ENCODE measurements around the gene CRTAC1. TPM values are rescaled to one million over a fixed set of nuclear protein-coding genes. Genes with fewer than 3 reads are reported as not detected.

Gene CRTAC1
- polyA plus RNA-seq, 1 of the 3 experiments (the other 2 are of a cell fraction), result 0.05 TPM

GRCh38 chr10:97896756-97897358 lies 133.6 kb downstream of the CRTAC1 start:
- TF ChIP-seq NFIC (IDR thresholded peaks at IDR 0.05; ENCODE audit: borderline replicate concordance), result no peak
- no peak for TF ChIP-seq IRF3 (IDR thresholded peaks at IDR 0.05; ENCODE audit: low read depth, low read length)
- no peak for TF ChIP-seq MAX (IDR thresholded peaks at IDR 0.05; ENCODE audit: low read depth)
- TF ChIP-seq RXRA (IDR thresholded peaks at IDR 0.05; ENCODE audit: borderline replicate concordance, low read depth), result no peak
- TF ChIP-seq, protein P1, sequence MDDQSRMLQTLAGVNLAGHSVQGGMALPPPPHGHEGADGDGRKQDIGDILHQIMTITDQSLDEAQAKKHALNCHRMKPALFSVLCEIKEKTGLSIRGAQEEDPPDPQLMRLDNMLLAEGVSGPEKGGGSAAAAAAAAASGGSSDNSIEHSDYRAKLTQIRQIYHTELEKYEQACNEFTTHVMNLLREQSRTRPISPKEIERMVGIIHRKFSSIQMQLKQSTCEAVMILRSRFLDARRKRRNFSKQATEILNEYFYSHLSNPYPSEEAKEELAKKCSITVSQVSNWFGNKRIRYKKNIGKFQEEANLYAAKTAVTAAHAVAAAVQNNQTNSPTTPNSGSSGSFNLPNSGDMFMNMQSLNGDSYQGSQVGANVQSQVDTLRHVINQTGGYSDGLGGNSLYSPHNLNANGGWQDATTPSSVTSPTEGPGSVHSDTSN (IDR thresholded peaks at IDR 0.05), result no peak
- TF ChIP-seq POLR2AphosphoS5 (IDR thresholded peaks at IDR 0.05; ENCODE audit: low read depth, low read length), result no peak
- TF ChIP-seq CHD2 (IDR thresholded peaks at IDR 0.05; ENCODE audit: low read length, partially characterized antibody), result no peak
- Histone ChIP-seq H3K9ac (no peak overlapping the region), H4K20me1 (ENCODE audit: insufficient read depth) (no peaks in the 10 kb centered on the region), H3K27me3 (ENCODE audit: insufficient read depth) (peaks cover 15% of the 10 kb centered on the region; the same call in 1 of the 2 replicates), H3K27ac (ENCODE audit: low read depth in 2 of 2, low read length in 1 of 2) (no peak overlapping the region), H2AFZ (ENCODE audit: low read depth) (no peak overlapping the region), H3K36me3 (replicated peaks in 1 of 2; ENCODE audit: control insufficient read depth in 1 of 2, insufficient read depth in 2 of 2, low read length in 1 of 2) (no peaks in the 10 kb centered on the region), H3K79me2 (ENCODE audit: insufficient read depth) (no peaks in the 10 kb centered on the region), H3K9me2 (no peaks in the 10 kb centered on the region), H3K9me3 (no peaks in the 10 kb centered on the region), H3F3A (replicated peaks; ENCODE audit: insufficient read depth) (no peaks in the 10 kb centered on the region), H3K4me3 (ENCODE audit: low read depth in 2 of 2, low read length in 1 of 2) (no peak overlapping the region), H3K4me1 (ENCODE audit: control insufficient read depth in 1 of 2, insufficient read depth in 2 of 2, low read depth in 1 of 2, low read length in 1 of 2) (no peaks in the 10 kb centered on the region; a peak in 1 of 4 replicates), H3K4me2 (no peak overlapping the region)
- POLR2A ChIA-PET, result no interaction called here
- CTCF ChIA-PET, result interaction anchor here (0.6 to 2.8 kb wide), 4 partner anchors 18 to 739 kb away, joined by 3 to 16 read pairs (median 6); no protein-coding TSS in a partner anchor
- DNase-seq, result no peak
- 28% methylated on average over 4 of the region's 13 CpGs for WGBS (ENCODE audit: low lambda C conversion rate)

GRCh38 chr10:97895915-97896314 lies 134.5 kb downstream of the CRTAC1 start:
- POLR2A ChIA-PET, result no interaction called here
- no peak overlapping the region for H3K4me3 ChIP-seq (ENCODE audit: low read depth in 2 of 2, low read length in 1 of 2)

More at GRCh38 chr10:97895915-97896314, 134.5 kb downstream of the CRTAC1 start:
- Histone ChIP-seq H3K9ac (no peak overlapping the region), H3K9me3 (no peaks in the 10 kb centered on the region), H3K27ac (ENCODE audit: low read depth in 2 of 2, low read length in 1 of 2) (no peak overlapping the region), H3K79me2 (ENCODE audit: insufficient read depth) (no peaks in the 10 kb centered on the region), H3F3A (replicated peaks; ENCODE audit: insufficient read depth) (no peaks in the 10 kb centered on the region), H2AFZ (ENCODE audit: low read depth) (no peak overlapping the region), H3K27me3 (ENCODE audit: insufficient read depth) (peaks cover 15% of the 10 kb centered on the region; the same call in 1 of the 2 replicates), H3K9me2 (no peaks in the 10 kb centered on the region), H4K20me1 (ENCODE audit: insufficient read depth) (no peaks in the 10 kb centered on the region), H3K4me1 (ENCODE audit: control insufficient read depth in 1 of 2, insufficient read depth in 2 of 2, low read depth in 1 of 2, low read length in 1 of 2) (no peaks in the 10 kb centered on the region; a peak in 1 of 4 replicates), H3K4me2 (no peak overlapping the region), H3K36me3 (replicated peaks in 1 of 2; ENCODE audit: control insufficient read depth in 1 of 2, insufficient read depth in 2 of 2, low read length in 1 of 2) (no peaks in the 10 kb centered on the region)
- no peak for TF ChIP-seq JUND (IDR thresholded peaks at IDR 0.05)
- TF ChIP-seq SMC3 (IDR thresholded peaks at IDR 0.05; ENCODE audit: low read depth, low read length), result no peak
- no peak for TF ChIP-seq FOSL2 (IDR thresholded peaks at IDR 0.05; ENCODE audit: borderline replicate concordance, low read depth)
- TF ChIP-seq CHD2 (IDR thresholded peaks at IDR 0.05; ENCODE audit: low read length, partially characterized antibody), result no peak
- no peak for TF ChIP-seq EZH2phosphoT487 (IDR thresholded peaks at IDR 0.05; ENCODE audit: borderline replicate concordance, low read depth)
- TF ChIP-seq FOXM1 (IDR thresholded peaks at IDR 0.05; ENCODE audit: low read depth), result no peak
- TF ChIP-seq IRF3 (IDR thresholded peaks at IDR 0.05; ENCODE audit: low read depth, low read length), result no peak
- TF ChIP-seq NRF1 (IDR thresholded peaks at IDR 0.05; ENCODE audit: low read depth, low read length), result no peak
- TF ChIP-seq RFX5 (IDR thresholded peaks at IDR 0.05; ENCODE audit: low read length), result no peak
- TF ChIP-seq NFIC (IDR thresholded peaks at IDR 0.05; ENCODE audit: borderline replicate concordance), result no peak
- TF ChIP-seq TCF12 (IDR thresholded peaks at IDR 0.05), result no peak
- TF ChIP-seq, protein P2, sequence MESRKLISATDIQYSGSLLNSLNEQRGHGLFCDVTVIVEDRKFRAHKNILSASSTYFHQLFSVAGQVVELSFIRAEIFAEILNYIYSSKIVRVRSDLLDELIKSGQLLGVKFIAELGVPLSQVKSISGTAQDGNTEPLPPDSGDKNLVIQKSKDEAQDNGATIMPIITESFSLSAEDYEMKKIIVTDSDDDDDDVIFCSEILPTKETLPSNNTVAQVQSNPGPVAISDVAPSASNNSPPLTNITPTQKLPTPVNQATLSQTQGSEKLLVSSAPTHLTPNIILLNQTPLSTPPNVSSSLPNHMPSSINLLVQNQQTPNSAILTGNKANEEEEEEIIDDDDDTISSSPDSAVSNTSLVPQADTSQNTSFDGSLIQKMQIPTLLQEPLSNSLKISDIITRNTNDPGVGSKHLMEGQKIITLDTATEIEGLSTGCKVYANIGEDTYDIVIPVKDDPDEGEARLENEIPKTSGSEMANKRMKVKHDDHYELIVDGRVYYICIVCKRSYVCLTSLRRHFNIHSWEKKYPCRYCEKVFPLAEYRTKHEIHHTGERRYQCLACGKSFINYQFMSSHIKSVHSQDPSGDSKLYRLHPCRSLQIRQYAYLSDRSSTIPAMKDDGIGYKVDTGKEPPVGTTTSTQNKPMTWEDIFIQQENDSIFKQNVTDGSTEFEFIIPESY (IDR thresholded peaks at IDR 0.05; ENCODE audit: borderline replicate concordance, low read depth), result no peak
- TF ChIP-seq RAD21 (IDR thresholded peaks at IDR 0.05; ENCODE audit: low read length), result no peak
- no peak for TF ChIP-seq FOXJ3 (CRISPR knock-in tag; IDR thresholded peaks at IDR 0.05)
- WGBS (ENCODE audit: low lambda C conversion rate), result 67% methylated on average over 7 of the region's 9 CpGs
- no peak for DNase-seq
- CTCF ChIA-PET, result no interaction called here
